Measurements from ENCODE around the gene ABCC1. TPM values are rescaled to one million over a fixed set of nuclear protein-coding genes. Genes with fewer than 3 reads are reported as not detected.
"Not testable (repeated sequence)": the region's sequence is repeated elsewhere in the genome, so short reads cannot be mapped to it uniquely, and the experiment has no call there.

Gene ABCC1
- total and polyA plus RNA-seq, 2 donors (not counting 1 experiment from before 2014, with no cell fraction given), result 54.1 to 178 TPM

DNA sequence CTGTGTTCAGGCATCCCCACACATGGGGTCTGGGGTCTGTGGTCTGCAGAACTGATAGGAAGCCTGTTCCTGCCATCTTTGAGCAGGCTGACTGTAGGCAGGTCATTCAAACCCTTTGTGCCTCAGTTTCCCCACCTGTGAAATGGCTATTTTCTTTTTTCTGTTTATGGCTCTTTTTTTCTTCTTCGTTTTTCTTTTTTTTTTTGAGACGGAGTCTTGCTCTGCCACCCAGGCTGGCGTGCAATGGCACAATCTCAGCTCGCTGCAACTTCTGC is 201.4 kb downstream of the ABCC1 start:
- no peaks in the 10 kb centered on the region for H3K27me3 ChIP-seq (ENCODE audit: control insufficient read depth, insufficient read depth, low read length)
- TF ChIP-seq EZH2 (IDR thresholded peaks at IDR 0.05; ENCODE audit: low read length, missing control alignments) (no peak), CTCF (conservative IDR thresholded peaks at IDR 0.05 in 1 of 2, IDR thresholded peaks at IDR 0.05 in 1 of 2; ENCODE audit: low read depth in 1 of 2, low read length in 2 of 2) (no peak)
- DNase-seq (ENCODE audit: low read depth in 2 of 2), result no peak
- no peaks in the 10 kb centered on the region for H4K20me1 ChIP-seq (ENCODE audit: control insufficient read depth, extremely low read depth, insufficient read depth, low read length)
- H3K4me1 ChIP-seq (ENCODE audit: control insufficient read depth, extremely low read depth, insufficient read depth, low read length), result peaks cover 7% of the 10 kb centered on the region
- H3K4me3 ChIP-seq (replicated peaks in 1 of 4; ENCODE audit: control extremely low read depth in 1 of 4, insufficient read depth in 1 of 4, low read depth in 3 of 4, low read length in 4 of 4), result no peak overlapping the region
- H2AFZ ChIP-seq (ENCODE audit: low read length), result no peak overlapping the region
- no peak overlapping the region for H3K4me2 ChIP-seq (ENCODE audit: extremely low read depth, insufficient read depth, low read length)
- H3K27ac ChIP-seq (ENCODE audit: insufficient read depth, low read length), result no peak overlapping the region
- no peaks in the 10 kb centered on the region for H3K9me3 ChIP-seq (ENCODE audit: control insufficient read depth, insufficient read depth, low read depth, low read length)
- H3K36me3 ChIP-seq (ENCODE audit: control insufficient read depth, insufficient read depth, low read length), result peaks cover 9% of the 10 kb centered on the region
- H3K9ac ChIP-seq (ENCODE audit: insufficient read depth, low read length), result no peak overlapping the region
- H3K79me2 ChIP-seq (ENCODE audit: control insufficient read depth, insufficient read depth, low read length), result no peaks in the 10 kb centered on the region

DNA sequence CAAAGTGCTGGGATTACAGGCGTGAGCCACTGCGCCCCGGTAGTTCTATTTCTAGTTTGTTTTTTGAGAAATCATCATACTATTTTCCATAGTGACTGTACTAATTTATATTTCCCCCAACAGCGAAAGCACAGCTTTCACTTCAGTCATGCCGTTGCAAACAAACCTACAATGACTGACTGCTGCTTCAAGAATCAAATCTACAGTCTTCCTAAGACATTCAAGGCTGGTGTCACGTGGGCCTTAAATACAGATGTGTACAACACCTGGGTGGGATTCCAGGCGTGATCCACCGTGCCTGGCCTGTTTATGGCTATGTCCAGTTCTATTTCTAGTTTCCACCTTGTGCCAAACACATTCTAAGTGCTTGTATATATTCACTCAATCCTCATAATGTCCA is 201.9 kb downstream of the ABCC1 start:
- no peak for TF ChIP-seq CTCF (conservative IDR thresholded peaks at IDR 0.05 in 1 of 2, IDR thresholded peaks at IDR 0.05 in 1 of 2; ENCODE audit: low read depth in 1 of 2, low read length in 2 of 2)
- no peak for TF ChIP-seq EZH2 (IDR thresholded peaks at IDR 0.05; ENCODE audit: low read length, missing control alignments)
- peaks cover 7% of the 10 kb centered on the region for H3K4me1 ChIP-seq (ENCODE audit: control insufficient read depth, extremely low read depth, insufficient read depth, low read length)

GRCh38 chr16:16153000-16153399 is 203.6 kb downstream of the ABCC1 start:
- not testable (repeated sequence) for H4K20me1 ChIP-seq (ENCODE audit: control insufficient read depth, extremely low read depth, insufficient read depth, low read length); H3K9ac ChIP-seq (ENCODE audit: insufficient read depth, low read length); H3K4me3 ChIP-seq (replicated peaks in 1 of 4; ENCODE audit: control extremely low read depth in 1 of 4, insufficient read depth in 1 of 4, low read depth in 3 of 4, low read length in 4 of 4); H3K27me3 ChIP-seq (ENCODE audit: control insufficient read depth, insufficient read depth, low read length); DNase-seq (ENCODE audit: low read depth in 2 of 2); H3K36me3 ChIP-seq (ENCODE audit: control insufficient read depth, insufficient read depth, low read length); H3K27ac ChIP-seq (ENCODE audit: insufficient read depth, low read length); H3K4me1 ChIP-seq (ENCODE audit: control insufficient read depth, extremely low read depth, insufficient read depth, low read length); H3K4me2 ChIP-seq (ENCODE audit: extremely low read depth, insufficient read depth, low read length); H3K9me3 ChIP-seq (ENCODE audit: control insufficient read depth, insufficient read depth, low read depth, low read length); H3K79me2 ChIP-seq (ENCODE audit: control insufficient read depth, insufficient read depth, low read length); H2AFZ ChIP-seq (ENCODE audit: low read length)

More for the DNA sequence above, 201.9 kb downstream of the ABCC1 start:
- Histone ChIP-seq H3K4me2 (ENCODE audit: extremely low read depth, insufficient read depth, low read length) (no peak overlapping the region), H3K27ac (ENCODE audit: insufficient read depth, low read length) (no peak overlapping the region), H3K4me3 (replicated peaks in 1 of 4; ENCODE audit: control extremely low read depth in 1 of 4, insufficient read depth in 1 of 4, low read depth in 3 of 4, low read length in 4 of 4) (no peak overlapping the region), H2AFZ (ENCODE audit: low read length) (no peak overlapping the region), H3K27me3 (ENCODE audit: control insufficient read depth, insufficient read depth, low read length) (no peaks in the 10 kb centered on the region), H3K36me3 (ENCODE audit: control insufficient read depth, insufficient read depth, low read length) (peaks cover 5% of the 10 kb centered on the region), H4K20me1 (ENCODE audit: control insufficient read depth, extremely low read depth, insufficient read depth, low read length) (no peaks in the 10 kb centered on the region), H3K79me2 (ENCODE audit: control insufficient read depth, insufficient read depth, low read length) (no peaks in the 10 kb centered on the region), H3K9me3 (ENCODE audit: control insufficient read depth, insufficient read depth, low read depth, low read length) (no peaks in the 10 kb centered on the region), H3K9ac (ENCODE audit: insufficient read depth, low read length) (no peak overlapping the region)
- DNase-seq (ENCODE audit: low read depth in 2 of 2), result peak; percentile 27 to 35
